GM23248 (cell line): ENCODE results near the gene ACSS3.

ENCODE experiments used
- EZH2 ChIP-seq: fragments of 200-600 bp; sonication (generic); IDR thresholded peaks from 2 replicates; pipeline ENCODE4 v1.6.1; 2018; ENCODE audit warnings: antibody characterized with exemption, mild to moderate bottlenecking; ENCODE audit not compliant: insufficient read depth, poor library complexity, severe bottlenecking
- EZH2phosphoT487 ChIP-seq: fragments of 200-600 bp; sonication (generic); IDR thresholded peaks from 2 replicates; pipeline ENCODE4 v1.6.1; 2018; ENCODE audit warnings: antibody characterized with exemption, moderate library complexity, mild to moderate bottlenecking, low read depth; ENCODE audit not compliant: insufficient read depth

- TF ChIP-seq EZH2 (no peak), EZH2phosphoT487 (no peak)
Observed at GRCh38 chr12:81203671-81204204, 125.9 kb downstream of the ACSS3 start.
